Measurements from ENCODE around the gene EPB41L4A.

DNA sequence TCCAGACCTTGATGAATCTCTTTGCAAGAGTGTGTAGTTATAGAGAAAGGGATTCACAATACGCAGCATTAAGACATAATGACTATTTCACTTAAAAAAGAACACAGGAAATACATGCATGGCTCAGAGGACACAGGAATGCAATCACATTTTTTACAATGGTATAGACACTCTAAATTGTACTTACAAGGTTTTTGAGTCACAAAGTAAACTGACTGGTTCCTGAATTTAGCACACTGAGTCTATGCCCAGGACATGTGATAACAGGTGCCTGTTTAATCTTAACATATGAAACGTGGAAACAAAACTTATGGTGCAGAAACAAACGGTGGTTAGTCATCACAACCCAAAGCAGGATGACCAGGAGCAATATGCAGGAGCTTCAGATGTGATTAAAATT is 6.7 kb downstream of the EPB41L4A start:
- TF ChIP-seq CTCF (IDR thresholded peaks at IDR 0.05; ENCODE audit: insufficient read depth, low read length) = no peak
- TF ChIP-seq, protein P1, sequence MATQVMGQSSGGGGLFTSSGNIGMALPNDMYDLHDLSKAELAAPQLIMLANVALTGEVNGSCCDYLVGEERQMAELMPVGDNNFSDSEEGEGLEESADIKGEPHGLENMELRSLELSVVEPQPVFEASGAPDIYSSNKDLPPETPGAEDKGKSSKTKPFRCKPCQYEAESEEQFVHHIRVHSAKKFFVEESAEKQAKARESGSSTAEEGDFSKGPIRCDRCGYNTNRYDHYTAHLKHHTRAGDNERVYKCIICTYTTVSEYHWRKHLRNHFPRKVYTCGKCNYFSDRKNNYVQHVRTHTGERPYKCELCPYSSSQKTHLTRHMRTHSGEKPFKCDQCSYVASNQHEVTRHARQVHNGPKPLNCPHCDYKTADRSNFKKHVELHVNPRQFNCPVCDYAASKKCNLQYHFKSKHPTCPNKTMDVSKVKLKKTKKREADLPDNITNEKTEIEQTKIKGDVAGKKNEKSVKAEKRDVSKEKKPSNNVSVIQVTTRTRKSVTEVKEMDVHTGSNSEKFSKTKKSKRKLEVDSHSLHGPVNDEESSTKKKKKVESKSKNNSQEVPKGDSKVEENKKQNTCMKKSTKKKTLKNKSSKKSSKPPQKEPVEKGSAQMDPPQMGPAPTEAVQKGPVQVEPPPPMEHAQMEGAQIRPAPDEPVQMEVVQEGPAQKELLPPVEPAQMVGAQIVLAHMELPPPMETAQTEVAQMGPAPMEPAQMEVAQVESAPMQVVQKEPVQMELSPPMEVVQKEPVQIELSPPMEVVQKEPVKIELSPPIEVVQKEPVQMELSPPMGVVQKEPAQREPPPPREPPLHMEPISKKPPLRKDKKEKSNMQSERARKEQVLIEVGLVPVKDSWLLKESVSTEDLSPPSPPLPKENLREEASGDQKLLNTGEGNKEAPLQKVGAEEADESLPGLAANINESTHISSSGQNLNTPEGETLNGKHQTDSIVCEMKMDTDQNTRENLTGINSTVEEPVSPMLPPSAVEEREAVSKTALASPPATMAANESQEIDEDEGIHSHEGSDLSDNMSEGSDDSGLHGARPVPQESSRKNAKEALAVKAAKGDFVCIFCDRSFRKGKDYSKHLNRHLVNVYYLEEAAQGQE (IDR thresholded peaks at IDR 0.05; ENCODE audit: insufficient replicate concordance, low read depth) = no peak

All from HL-60 (cell line).